IMR-90 (cell line): Measurements from ENCODE around the gene IHH. TPM values are rescaled to one million over a fixed set of nuclear protein-coding genes. Genes with fewer than 3 reads are reported as not detected.
A peak's percentile ranks its signal among the peaks of the same experiment; 100 is the strongest.

Experiments
- ATAC-seq: fragments of 200-7000 bp; cut with Tn5 transposase; 2 replicates; pipeline ENCODE4 v1.9.1; 2020; ENCODE audit warnings: low read depth, mild to moderate bottlenecking, moderate library complexity
- BruUV-seq: library from RNA; stranded (reverse); fragments of 400-500 nt; replicated peaks from 2 replicates; lab custom pipeline; 2021; lab: Mats Ljungman, UMichigan
- CTCF ChIA-PET: fragments of 300-600 bp; formaldehyde crosslinking; extraction: SDS; loops from one replicate; lab custom pipeline; 2021; ENCODE audit warnings: antibody characterized with exemption; lab: Yijun Ruan, JAX
- POLR2A ChIA-PET: fragments of 300-600 bp; sonication (Branson Sonifier 250); formaldehyde crosslinking; loops from one replicate; lab custom pipeline; 2022; ENCODE audit warnings: antibody characterized with exemption; ENCODE audit not compliant: unreplicated experiment; lab: Charles Lee
- DNase-seq: peaks from one replicate; pipeline ENCODE4 v3.0.0; 2013
- H2AFZ ChIP-seq: replicated peaks from 2 replicates; pipeline ENCODE3; 2013; ENCODE audit warnings: low read length, mild to moderate bottlenecking; ENCODE audit not compliant: poor library complexity
- H2AK5ac ChIP-seq: 2 replicates; pipeline ENCODE4 v1.6.1; 2013; ENCODE audit warnings: low read depth, low read length, inconsistent platforms
- H2AK9ac ChIP-seq: replicated peaks from 2 replicates; pipeline ENCODE3; 2013; ENCODE audit warnings: mild to moderate bottlenecking, low read depth, low read length, moderate library complexity; ENCODE audit not compliant: poor library complexity
- H2BK120ac ChIP-seq: 2 replicates; pipeline ENCODE4 v1.6.1; 2013; ENCODE audit warnings: low read depth, low read length, inconsistent platforms
- H2BK15ac ChIP-seq: 3 replicates; pipeline ENCODE4 v1.6.1; 2013; ENCODE audit warnings: low read depth, low read length, inconsistent platforms
- H2BK20ac ChIP-seq: 2 replicates; pipeline ENCODE4 v1.6.1; 2013; ENCODE audit warnings: low read depth, mild to moderate bottlenecking, inconsistent platforms, low read length, moderate library complexity
- H2BK5ac ChIP-seq: 2 replicates; pipeline ENCODE4 v1.6.1; 2013; ENCODE audit warnings: mild to moderate bottlenecking, low read depth, low read length, inconsistent platforms; ENCODE audit not compliant: poor library complexity, severe bottlenecking
- H3K14ac ChIP-seq: replicated peaks from 2 replicates; pipeline ENCODE4 v1.6.1; 2013; ENCODE audit warnings: low read depth, low read length, inconsistent platforms
- H3K18ac ChIP-seq: 2 replicates; pipeline ENCODE4 v1.6.1; 2013; ENCODE audit warnings: low read depth, low read length, control low read depth
- H3K23ac ChIP-seq: 2 replicates; pipeline ENCODE4 v1.6.1; 2013; ENCODE audit warnings: low read depth, low read length, inconsistent platforms
- H3K27ac ChIP-seq: 2 replicates; pipeline ENCODE4 v1.5.1; 2013; ENCODE audit warnings: mild to moderate bottlenecking, control low read depth, low read length; ENCODE audit not compliant: insufficient read depth
- H3K27me3 ChIP-seq: 2 replicates; pipeline ENCODE4 v1.6.1; 2013; ENCODE audit warnings: low read length; ENCODE audit not compliant: control insufficient read depth, insufficient read depth
- H3K36me3 ChIP-seq: 2 replicates; pipeline ENCODE4 v1.6.1; 2013; ENCODE audit warnings: low read length, mixed read lengths; ENCODE audit not compliant: control insufficient read depth, insufficient read depth
- H3K4ac ChIP-seq: 2 replicates; pipeline ENCODE4 v1.6.1; 2013; ENCODE audit warnings: low read depth, low read length, inconsistent platforms
- H3K4me1 ChIP-seq: 2 replicates; pipeline ENCODE4 v1.6.1; 2013; ENCODE audit warnings: low read length, mixed read lengths; ENCODE audit not compliant: control insufficient read depth, insufficient read depth
- H3K4me2 ChIP-seq: 2 replicates; pipeline ENCODE4 v1.6.1; 2013; ENCODE audit warnings: low read depth, mild to moderate bottlenecking, control low read depth, low read length, moderate library complexity
- H3K4me3 ChIP-seq: 2 replicates; pipeline ENCODE4 v1.5.1; 2013; ENCODE audit warnings: low read depth, mild to moderate bottlenecking, control low read depth, low read length, moderate library complexity; ENCODE audit not compliant: insufficient read depth
- H3K56ac ChIP-seq: 2 replicates; pipeline ENCODE4 v1.6.1; 2013; ENCODE audit warnings: low read length, inconsistent platforms; ENCODE audit not compliant: insufficient read depth; ENCODE audit errors: extremely low read depth
- H3K79me1 ChIP-seq, 2 experiments: 2 replicates each; pipeline ENCODE4 v1.6.1; 2013; ENCODE audit warnings: low read length in 2 of 2, inconsistent platforms in 1 of 2, low read depth in 1 of 2
- H3K9ac ChIP-seq: 2 replicates; pipeline ENCODE4 v1.6.1; 2013; ENCODE audit warnings: low read depth, low read length, control low read depth
- H3K9me1 ChIP-seq: 2 replicates; pipeline ENCODE4 v1.6.1; 2013; ENCODE audit warnings: low read length, inconsistent platforms; ENCODE audit not compliant: insufficient read depth
- H3K9me3 ChIP-seq: 2 replicates; pipeline ENCODE4 v1.6.1; 2013; ENCODE audit warnings: low read length; ENCODE audit not compliant: control insufficient read depth, insufficient read depth
- H4K20me1 ChIP-seq: 2 replicates; pipeline ENCODE4 v1.6.1; 2013; ENCODE audit warnings: low read length, inconsistent platforms; ENCODE audit not compliant: insufficient read depth
- H4K5ac ChIP-seq: 2 replicates; pipeline ENCODE4 v1.6.1; 2013; ENCODE audit warnings: mild to moderate bottlenecking, low read depth, low read length, control low read depth
- H4K8ac ChIP-seq, 2 experiments: 2 replicates each; pipeline ENCODE4 v1.6.1; 2013; ENCODE audit warnings: low read depth in 2 of 2, low read length in 2 of 2, control low read depth in 1 of 2, inconsistent platforms in 1 of 2
- H4K91ac ChIP-seq: 2 replicates; pipeline ENCODE4 v1.6.1; 2013; ENCODE audit warnings: low read depth, low read length, inconsistent platforms; ENCODE audit not compliant: insufficient read depth
- BHLHE40 ChIP-seq: fragments of 150-350 bp; IDR thresholded peaks from 2 replicates; pipeline ENCODE4 v1.6.1; 2016; ENCODE audit warnings: mild to moderate bottlenecking, low read depth, low read length
- RFX5 ChIP-seq: IDR thresholded peaks from 2 replicates; pipeline ENCODE4 v1.8.0; 2012; ENCODE audit warnings: low read depth, mild to moderate bottlenecking, low read length, moderate library complexity
- SMC3 ChIP-seq: fragments of 150-350 bp; IDR thresholded peaks from 2 replicates; pipeline ENCODE4 v1.6.1; 2016; ENCODE audit warnings: low read depth, mild to moderate bottlenecking, antibody characterized with exemption, low read length, moderate library complexity
- whole genome bisulfite sequencing, 2 experiments: methylation state at CpG; one replicate each; pipeline versions ENCODE4 v1.1.5 to v1.1.7; 2013; ENCODE audit warnings: missing lambda C conversion rate in 2 of 2; ENCODE audit not compliant: insufficient read length in 1 of 2; ENCODE audit errors: extremely low coverage in 2 of 2; 5-methylcytosine and 5-hydroxymethylcytosine counted together
- dilution Hi-C: fragments of 300-500 bp; cut with HindIII; formaldehyde crosslinking; loops from one replicate; pipeline ENCODE4 v1.14.3; 2018; ENCODE audit warnings: low sequenced_read_pairs; ENCODE audit not compliant: unreplicated experiment
- in situ Hi-C: fragments of 300-500 bp; cut with MboI; formaldehyde crosslinking; loops from 3 replicates; pipeline ENCODE4 v1.14.3; 2019; ENCODE audit warnings: low sequenced_read_pairs, inconsistent platforms, mixed read lengths
- intact Hi-C: fragments of 100-400 bp; cut with micrococcal nuclease; formaldehyde crosslinking; loops from 2 replicates; pipeline ENCODE4 v1.10.0; 2022
- polyA plus RNA-seq, 3 experiments: library from polyadenylated mRNA; depleted of rRNA; stranded (reverse); fragments of >200 nt; gene quantifications; 2 replicates each; pipeline ENCODE4 v1.2.3, GENCODE V29; 2012; ENCODE audit warnings: low replicate concordance in 1 of 3
- total RNA-seq: library from RNA; depleted of rRNA; stranded (reverse); fragments of >200 nt; gene quantifications from 2 replicates; pipeline ENCODE4 v1.2.3, GENCODE V29; 2012

The IHH gene
- total and polyA plus RNA-seq, 2 of the 4 experiments (the other 2 are of a cell fraction): not detected

- no peak overlapping the region for H3K18ac ChIP-seq
- in situ Hi-C loops: no loop called here
- 0 out of 2 replicates have a peak, but pooled peaks cover 8% of the 10 kb centered on the region for H4K20me1 ChIP-seq
- peak overlapping the region; percentile 26 for H2AK9ac ChIP-seq
- H3K4me3 ChIP-seq: no peak overlapping the region
- ATAC-seq (no peak), DNase-seq (no peak)
- H3K27ac ChIP-seq: no peak overlapping the region
- ChIA-PET CTCF (interaction anchor here (0.5 to 1.7 kb wide), 21 partner anchors 8 to 347 kb away, joined by 3 to 17 read pairs (median 4); partner anchors contain the start of gene CFAP65), POLR2A (interaction anchor here (0.5 kb wide), 1 partner anchor 45 kb away, joined by 3 read pairs; no protein-coding TSS in a partner anchor)
- TF ChIP-seq SMC3: no peak
- TF ChIP-seq RFX5: no peak
- no peak for TF ChIP-seq BHLHE40
- H3K4me1 ChIP-seq: no peaks in the 10 kb centered on the region
- no peak overlapping the region for H4K91ac ChIP-seq
- H3K36me3 ChIP-seq: no peaks in the 10 kb centered on the region
- no peak overlapping the region for H2BK20ac ChIP-seq
- H2AK5ac ChIP-seq: no peak overlapping the region
- H3K23ac ChIP-seq: no peak overlapping the region
- H4K8ac ChIP-seq: no peak overlapping the region
- no peak overlapping the region for H3K14ac ChIP-seq
- H3K4ac ChIP-seq: no peak overlapping the region
- H2BK5ac ChIP-seq: no peak overlapping the region
- intact Hi-C loops: no loop called here
- no peaks in the 10 kb centered on the region for H3K79me1 ChIP-seq
- no CpG with 5 or more reads among the region's 16 CpGs for WGBS, 2 experiments
- no peaks in the 10 kb centered on the region for H3K9me3 ChIP-seq
- dilution Hi-C loops: no loop called here
- peaks cover 45% of the 10 kb centered on the region for H3K27me3 ChIP-seq
- H3K9me1 ChIP-seq: no peaks in the 10 kb centered on the region
- H3K56ac ChIP-seq: no peak overlapping the region
- no peak overlapping the region for H2BK15ac ChIP-seq
- no peak overlapping the region for H3K9ac ChIP-seq
- no peak overlapping the region for H4K5ac ChIP-seq
- H3K4me2 ChIP-seq: no peak overlapping the region
- BruUV-seq: no TSS peak
- H2AFZ ChIP-seq: peak overlapping the region; percentile 69
- H2BK120ac ChIP-seq: no peak overlapping the region
Observed at GRCh38 chr2:219030177-219030940, 30.4 kb downstream of the IHH start.
